ENCODE results near the gene ABTB2.

Gene ABTB2

DNA sequence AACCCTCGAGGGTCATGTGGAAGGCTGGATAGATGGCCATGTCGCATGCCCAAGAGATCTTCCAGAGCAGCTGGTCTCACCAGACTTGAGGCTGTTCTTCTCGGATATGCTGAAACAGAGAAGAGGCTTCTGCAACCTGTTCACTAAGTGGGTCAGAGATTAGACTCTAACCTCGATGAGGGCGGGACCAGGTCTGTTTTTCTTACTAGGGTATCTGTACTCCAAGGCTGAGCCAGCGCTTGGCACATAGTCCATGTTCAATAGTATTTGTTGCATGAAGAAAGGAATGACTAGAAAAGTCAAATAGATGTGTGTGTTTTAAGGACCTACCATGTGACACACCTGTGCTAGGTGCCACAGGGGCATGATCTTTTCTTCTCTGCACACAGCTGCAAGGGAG lies 43.6 kb downstream of the ABTB2 start:
- no peak for DNase-seq

DNA sequence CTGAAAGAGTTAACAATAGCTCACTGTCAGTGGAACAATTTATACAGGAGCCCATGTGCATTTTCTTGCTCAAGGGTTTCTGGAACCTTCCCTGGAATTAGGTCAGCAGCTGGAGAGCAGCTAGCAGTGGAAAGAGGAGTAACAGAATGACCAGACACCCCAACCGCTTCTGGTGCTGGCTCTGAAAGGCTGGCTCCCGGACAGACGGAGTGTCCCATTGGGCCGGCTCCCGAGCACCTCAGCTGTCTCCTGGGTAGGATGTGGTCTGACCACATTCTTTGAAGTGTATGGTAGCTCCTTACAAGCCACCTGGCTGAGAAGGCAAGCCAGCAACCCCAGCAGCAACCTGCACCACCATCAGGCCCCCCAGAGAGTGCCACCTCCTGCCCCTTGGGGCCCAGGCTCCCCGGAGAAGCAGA lies 44.7 kb downstream of the ABTB2 start:
- no peak for DNase-seq

- no peak for DNase-seq
These were observed 46.7 kb downstream of the ABTB2 start for GRCh38 chr11:34311126-34311525.

- DNase-seq = no peak
These were observed 47.8 kb downstream of the ABTB2 start for GRCh38 chr11:34309965-34310364.

DNA sequence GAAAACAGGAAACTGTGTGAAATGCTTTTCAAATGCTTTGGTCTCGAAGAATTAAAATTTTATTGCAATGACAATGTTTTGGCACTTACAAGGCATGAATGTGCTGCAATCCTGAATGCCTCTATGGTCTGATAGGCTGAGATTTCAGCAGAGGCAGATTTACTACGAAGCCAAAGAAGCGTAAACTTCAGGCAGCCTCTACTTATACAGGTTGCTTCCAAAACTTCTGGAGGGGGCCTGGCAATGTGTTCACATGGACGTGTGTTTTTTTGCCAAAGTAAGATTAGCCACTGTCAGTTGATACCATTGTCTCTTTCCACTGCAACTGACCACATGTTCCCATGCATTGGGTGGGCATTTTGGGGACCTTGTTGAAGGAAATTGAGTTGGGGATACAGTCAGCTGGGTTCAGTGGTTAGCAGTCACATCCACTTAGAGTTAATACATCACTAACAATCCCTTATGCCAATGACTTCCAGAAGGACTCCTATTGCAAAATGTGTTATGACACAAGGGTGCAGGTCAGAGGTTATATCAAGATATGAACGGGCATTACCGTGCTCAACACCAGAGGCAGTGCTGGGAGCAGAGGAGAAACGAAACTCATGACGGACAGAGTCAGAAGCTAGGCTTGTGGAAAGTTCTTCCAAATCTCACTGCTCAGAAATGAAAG lies 48.8 kb downstream of the ABTB2 start:
- peak; percentile 77 for DNase-seq

DNA sequence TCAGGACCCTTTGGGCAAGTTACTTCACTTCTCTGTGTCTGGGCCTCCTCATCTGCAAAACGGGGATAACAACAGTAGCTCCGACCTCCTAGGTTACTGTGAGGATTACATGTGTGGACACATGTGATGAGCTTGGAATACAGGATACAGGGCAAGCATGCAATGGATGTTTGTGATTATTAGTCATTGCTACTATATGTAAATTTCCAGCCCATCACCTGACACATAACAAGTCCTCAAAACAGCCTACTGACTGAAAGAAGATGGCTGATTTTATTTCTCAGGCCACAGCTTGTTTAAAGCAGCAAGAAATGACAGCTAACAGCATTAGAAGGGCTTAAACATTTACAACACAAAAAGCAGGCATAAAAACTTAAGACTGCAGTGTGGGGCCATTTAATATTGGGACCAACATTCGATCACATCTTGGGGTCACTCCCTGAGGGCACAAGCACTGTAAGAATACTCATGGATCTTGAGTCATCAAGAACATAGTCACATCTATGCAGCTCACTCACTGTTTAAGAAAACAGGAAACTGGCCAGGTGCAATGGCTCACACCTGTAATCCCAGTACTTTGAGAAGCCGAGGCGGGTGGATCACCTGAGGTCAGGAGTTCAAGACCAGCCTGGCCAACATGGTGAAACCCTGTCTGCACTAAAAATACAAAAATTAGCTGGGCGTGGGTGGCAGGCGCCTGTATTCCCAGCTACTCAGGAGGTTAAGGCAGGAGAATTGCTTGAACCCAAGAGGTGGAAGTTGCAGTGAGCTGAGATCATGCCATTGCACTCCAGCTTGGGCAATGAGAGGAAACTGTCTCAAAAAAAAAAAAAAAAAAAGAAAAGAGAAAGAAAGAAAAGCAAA lies 49.5 kb downstream of the ABTB2 start:
- DNase-seq = no peak

DNA sequence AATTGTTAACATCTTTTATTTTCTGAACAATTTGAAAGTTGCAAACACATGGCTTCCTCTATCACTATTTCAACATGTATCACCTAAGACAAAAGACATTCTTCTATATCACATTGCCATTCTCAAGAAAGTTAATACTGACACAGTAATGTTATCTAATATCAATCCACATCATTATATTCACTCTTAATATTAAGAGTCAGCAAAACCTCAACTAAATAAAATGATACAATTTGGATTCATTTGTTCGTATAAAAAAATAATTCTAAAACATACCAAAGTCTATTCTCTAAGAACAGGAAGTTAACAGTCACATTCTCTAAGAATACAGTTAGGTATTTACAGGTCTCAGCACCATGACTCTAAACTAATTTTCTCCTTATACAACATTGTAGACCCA lies 52.0 kb downstream of the ABTB2 start:
- no peak for DNase-seq

DNA sequence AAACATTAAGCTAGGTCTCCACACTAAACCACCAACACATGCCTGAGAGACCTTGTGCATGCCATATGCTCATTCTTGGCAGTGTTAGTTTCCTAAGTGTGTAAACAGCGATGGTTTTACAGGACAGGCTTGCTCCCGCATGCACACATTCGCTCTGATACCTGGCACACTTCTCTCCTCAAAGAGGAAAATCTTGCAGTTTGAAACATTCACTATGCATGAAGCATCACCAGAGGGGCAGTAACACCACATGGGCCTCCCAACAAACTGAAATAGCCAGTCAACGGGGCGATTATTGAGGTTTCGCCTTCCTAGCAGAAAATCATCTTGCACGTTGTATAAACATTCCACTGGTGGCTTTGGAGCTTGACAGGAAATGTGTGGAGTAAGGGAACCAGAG lies 52.6 kb downstream of the ABTB2 start:
- DNase-seq = peak; percentile 59

DNA sequence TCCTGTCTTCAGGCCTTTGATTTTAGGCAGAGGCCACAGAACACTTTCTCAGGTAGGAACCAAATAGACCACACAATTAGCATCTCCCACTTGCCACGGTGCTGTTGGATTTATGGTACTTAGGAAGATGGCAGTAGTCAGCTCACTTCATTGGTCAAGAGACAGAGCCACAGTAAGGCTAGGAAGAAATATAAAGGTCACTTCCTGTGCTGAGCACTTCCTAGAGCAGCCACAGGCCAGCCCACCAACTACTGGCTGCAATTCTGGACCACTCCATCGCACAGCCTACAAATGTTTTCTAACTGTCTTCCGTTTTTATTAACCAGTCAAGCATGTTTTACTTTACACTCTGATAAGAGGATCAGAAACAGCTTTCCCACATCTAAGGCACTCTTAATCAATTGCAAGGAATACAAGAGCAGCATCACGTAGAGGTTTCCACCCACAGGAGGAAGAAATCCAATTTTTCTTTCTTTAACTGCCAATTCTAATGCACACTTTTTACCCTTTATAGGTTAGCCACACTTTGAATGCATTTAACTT lies 54.7 kb downstream of the ABTB2 start:
- no peak for DNase-seq

GRCh38 chr11:34302046-34302921 lies 55.5 kb downstream of the ABTB2 start:
- DNase-seq = peak; percentile 91

- DNase-seq = no peak
These were observed 56.9 kb downstream of the ABTB2 start for GRCh38 chr11:34300926-34301295.

DNA sequence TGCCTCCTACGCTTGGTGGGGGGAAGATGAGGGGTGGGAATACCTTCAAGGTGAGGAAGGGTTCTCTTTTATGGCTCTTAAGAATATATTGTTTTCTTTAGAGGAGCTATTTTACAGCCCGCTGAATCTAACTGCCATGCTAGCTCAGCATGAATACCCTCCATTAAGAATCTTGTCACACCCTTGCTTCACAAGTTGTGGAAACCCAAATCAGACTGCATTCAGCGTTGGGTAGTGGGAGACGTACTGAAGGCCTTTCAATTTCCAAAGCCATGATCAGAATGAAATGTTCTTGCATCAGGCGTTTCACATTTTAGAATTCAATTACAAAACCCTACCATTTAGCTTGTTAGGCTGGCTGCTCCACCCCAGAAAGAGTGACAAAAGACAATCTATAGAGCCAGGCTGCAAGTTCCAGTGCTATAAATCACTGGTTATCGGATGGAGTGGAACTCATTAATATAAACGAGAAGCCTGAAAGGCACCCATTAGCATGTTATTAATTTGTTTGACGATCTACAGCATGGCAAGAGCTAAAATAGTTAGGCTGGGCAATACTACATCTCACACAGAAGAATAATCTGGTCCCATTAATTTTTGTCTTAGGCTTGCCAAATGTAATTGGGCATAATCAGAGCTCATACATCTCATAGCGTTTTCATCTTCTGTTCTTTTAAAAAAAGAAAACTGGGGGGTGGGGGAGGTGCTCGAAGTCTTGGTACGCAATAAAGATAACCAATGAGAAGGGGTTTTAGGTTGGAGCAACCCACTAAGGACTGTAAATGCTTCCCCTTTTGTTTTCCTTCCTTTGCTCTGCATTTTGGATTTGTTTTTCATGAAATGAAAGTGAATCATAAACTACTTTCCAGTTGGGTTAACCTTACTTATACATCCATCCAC lies 57.5 kb downstream of the ABTB2 start:
- DNase-seq = no peak

- no peak for DNase-seq
These were observed 58.4 kb downstream of the ABTB2 start for GRCh38 chr11:34299284-34299972.

DNA sequence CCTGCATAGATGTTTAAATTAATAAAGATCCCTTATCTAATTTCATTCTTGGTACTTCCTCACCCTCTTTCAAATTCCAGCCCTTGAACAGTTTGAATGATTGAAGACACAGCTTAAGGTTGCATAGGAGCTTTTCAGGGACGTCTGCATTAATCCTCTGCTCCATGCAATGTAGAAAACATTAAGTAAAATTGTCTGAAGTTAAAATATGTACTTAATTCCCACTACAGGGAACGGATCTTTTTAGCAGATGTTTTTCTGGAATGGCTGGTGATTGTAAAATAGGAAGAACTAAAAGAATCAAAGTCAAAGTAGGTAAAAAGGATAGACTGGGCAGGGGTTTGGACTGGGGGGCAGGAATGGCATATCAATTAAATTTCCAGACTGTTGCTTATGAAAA lies 58.9 kb downstream of the ABTB2 start:
- DNase-seq = no peak

DNA sequence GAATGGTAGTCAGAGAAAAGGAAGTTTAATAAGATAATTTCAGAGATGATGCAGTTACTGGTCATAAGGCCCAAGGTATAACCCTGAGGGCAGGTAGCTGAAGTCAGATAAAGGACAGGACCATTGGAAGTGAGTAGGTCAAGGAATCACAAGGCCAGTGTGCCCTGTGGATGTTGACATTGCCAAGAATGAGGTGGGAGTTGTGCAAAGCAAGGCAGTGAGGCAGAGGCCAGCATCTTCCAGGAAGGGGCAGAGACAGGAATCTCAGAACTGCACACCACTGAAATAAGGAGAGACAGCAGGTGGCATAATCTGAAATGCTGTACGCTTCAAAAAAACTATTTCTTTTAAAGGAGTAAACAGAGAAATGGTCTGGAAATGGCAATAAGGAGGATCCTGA lies 61.4 kb downstream of the ABTB2 start:
- no peak for DNase-seq

DNA sequence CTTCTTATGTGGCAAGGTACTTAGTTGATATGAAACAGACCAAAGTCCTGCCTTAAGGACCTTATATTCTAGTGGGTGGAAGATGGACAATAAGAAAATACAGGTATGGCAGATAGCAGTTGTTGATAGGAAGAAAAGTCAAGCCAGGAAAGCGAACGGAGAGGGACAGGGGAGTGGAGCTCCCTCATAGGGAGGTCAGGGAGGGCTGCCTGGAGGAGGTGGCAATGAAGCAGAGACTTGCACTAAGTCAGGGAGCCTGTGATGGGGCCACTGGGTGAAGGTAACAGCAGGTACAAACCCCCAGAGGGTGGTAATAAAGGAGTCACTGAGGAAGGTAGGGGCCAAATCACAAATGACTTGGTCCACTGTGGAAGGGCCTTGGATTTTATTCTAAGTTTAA lies 65.3 kb downstream of the ABTB2 start:
- no peak for DNase-seq

DNA sequence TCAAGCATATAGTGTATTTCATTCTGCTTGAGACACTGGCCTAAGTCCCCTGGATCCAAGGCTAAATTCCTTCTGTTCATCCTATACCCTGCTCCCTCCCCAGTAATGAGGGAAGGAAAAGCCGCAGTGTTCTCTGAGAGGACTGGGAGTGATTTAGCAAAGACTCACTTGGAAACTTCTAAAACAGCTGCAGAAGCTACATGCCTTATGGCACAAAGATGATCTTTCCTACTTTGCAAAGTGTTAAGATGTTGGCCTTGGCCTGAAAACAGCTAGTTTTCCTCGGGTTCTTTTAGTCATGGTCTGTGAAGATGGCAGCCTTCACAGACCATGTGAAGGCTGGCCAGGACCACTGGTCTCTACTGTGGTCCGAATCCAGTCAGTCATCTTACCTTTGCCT lies 65.7 kb downstream of the ABTB2 start:
- DNase-seq = no peak

DNA sequence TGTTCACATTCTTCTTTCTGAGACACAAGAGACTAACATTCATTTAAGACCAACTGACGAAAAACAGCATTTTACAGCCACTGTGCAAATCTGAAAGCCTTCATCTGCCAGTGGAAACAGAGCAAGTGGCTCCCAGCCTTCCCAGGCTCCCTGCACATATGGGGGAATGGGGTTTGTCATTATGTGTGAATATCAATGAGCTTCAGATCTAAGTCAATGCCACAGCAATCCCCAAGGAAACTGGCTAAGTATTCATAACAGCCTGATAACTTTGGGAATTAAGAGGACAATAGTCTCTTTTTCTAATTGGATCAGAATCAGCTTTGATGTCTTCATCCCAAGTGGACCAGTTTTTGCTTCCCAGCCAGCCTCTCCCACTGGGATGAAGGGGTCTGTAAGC lies 66.9 kb downstream of the ABTB2 start:
- no peak for DNase-seq

DNA sequence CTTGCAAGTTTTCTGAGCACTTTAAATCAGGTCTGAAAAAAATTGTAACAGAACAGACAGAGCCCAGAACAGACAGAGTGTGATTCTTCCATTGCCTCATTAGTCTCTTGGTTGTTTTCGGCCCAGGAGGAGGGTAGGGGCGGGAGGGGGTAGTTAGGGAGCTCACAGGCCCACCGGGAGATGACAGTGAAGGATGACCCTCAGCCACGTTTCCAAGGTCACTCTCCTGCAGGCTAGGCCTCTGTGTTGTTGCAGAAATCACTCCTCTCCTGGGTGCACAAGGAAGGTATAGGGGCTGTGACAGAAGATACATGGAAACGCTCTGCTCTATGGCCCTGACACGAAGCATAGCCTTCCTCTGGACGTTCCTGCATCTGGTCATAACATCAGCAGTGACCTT lies 69.3 kb downstream of the ABTB2 start:
- DNase-seq = no peak

DNA sequence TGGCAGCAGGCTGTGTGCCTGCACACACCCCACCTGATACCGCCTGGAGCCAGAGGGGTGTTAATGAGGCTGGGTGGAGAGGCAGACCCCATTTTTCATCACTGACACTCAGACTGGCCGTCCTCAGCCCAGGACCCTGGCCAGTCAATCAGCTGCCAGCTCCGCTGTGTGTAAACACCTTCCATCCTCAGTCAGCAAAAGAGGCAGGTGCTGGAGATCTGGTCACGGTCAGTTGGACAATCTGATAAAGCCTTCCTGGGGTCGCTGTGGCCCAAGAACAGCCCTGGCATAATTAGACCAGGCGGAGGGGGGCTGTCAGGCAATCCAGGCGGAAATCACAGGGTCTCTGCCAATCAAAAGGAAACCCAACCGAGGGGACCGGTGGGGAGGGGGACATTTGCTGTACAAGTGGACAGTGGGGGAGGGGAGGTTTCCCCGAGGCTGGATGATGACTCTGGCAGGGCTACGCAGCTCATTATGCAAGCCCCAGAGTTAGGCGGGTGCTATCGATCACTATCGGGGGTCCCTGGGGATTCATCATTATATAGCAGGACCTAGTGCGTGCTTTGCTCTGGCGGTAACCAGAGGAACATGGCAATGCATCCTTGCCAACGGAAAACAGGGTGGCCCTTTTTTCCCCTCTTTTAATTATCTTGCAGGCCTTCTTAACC lies 72.9 kb downstream of the ABTB2 start:
- no peak for DNase-seq

GRCh38 chr11:34284156-34284555 lies 73.7 kb downstream of the ABTB2 start:
- DNase-seq = no peak

Data from fibroblast of skin of scalp (primary cell).